Neural progenitor cell (in vitro differentiated cells): Measurements from ENCODE around the gene STAG1. TPM values are rescaled to one million over a fixed set of nuclear protein-coding genes. Genes with fewer than 3 reads are reported as not detected.

ENCODE experiments used
- DNase-seq: peaks from one replicate; pipeline ENCODE4 v3.0.0-alpha.2; 2016; ENCODE audit warnings: low spot score
- H2AFZ ChIP-seq: fragments of 200-600 bp; sonication (generic); replicated peaks from 2 replicates; pipeline ENCODE4 v1.6.1; 2016; ENCODE audit warnings: antibody characterized with exemption
- H3F3A ChIP-seq: fragments of 200-600 bp; sonication (generic); 2 replicates; pipeline ENCODE4 v1.6.1; 2016; ENCODE audit warnings: antibody characterized with exemption, low read depth
- H3K27ac ChIP-seq: fragments of 200-600 bp; sonication (generic); 2 replicates; pipeline ENCODE4 v1.5.1; 2016; ENCODE audit warnings: mild to moderate bottlenecking
- H3K27me3 ChIP-seq: fragments of 200-600 bp; sonication (generic); 2 replicates; pipeline ENCODE4 v1.6.1; 2016; ENCODE audit warnings: mild to moderate bottlenecking, moderate library complexity
- H3K36me3 ChIP-seq: fragments of 200-600 bp; sonication (generic); 2 replicates; pipeline ENCODE4 v1.5.1; 2016
- H3K4me1 ChIP-seq: fragments of 200-600 bp; sonication (generic); 2 replicates; pipeline ENCODE4 v1.6.1; 2016; ENCODE audit warnings: mixed run types
- H3K4me2 ChIP-seq: fragments of 200-600 bp; sonication (generic); 2 replicates; pipeline ENCODE4 v1.6.1; 2016
- H3K4me3 ChIP-seq: fragments of 200-600 bp; sonication (generic); 2 replicates; pipeline ENCODE4 v1.5.1; 2016
- H3K79me2 ChIP-seq: fragments of 200-600 bp; sonication (generic); 2 replicates; pipeline ENCODE4 v1.6.1; 2016; ENCODE audit warnings: low read depth
- H3K9ac ChIP-seq: fragments of 200-600 bp; sonication (generic); 2 replicates; pipeline ENCODE4 v1.6.1; 2016
- H3K9me3 ChIP-seq: fragments of 200-600 bp; sonication (generic); 2 replicates; pipeline ENCODE4 v1.5.1; 2016; ENCODE audit warnings: low read depth
- H4K20me1 ChIP-seq: fragments of 200-600 bp; sonication (generic); 2 replicates; pipeline ENCODE4 v1.6.1; 2016; ENCODE audit warnings: low read depth
- H3K27ac Mint-ChIP-seq: 3 replicates; pipeline ENCODE4 v1.8.0; 2021; ENCODE audit warnings: mixed read lengths
- H3K27me3 Mint-ChIP-seq: 2 replicates; pipeline ENCODE4 v1.8.0; 2022; ENCODE audit warnings: low read depth, mild to moderate bottlenecking, inconsistent platforms, moderate library complexity, mixed read lengths; ENCODE audit not compliant: insufficient read depth
- H3K36me3 Mint-ChIP-seq: 3 replicates; pipeline ENCODE4 v1.8.0; 2021; ENCODE audit warnings: mixed read lengths
- H3K4me1 Mint-ChIP-seq: 3 replicates; pipeline ENCODE4 v1.8.0; 2021; ENCODE audit warnings: mixed read lengths
- H3K4me3 Mint-ChIP-seq: 3 replicates; pipeline ENCODE4 v1.8.0; 2021; ENCODE audit warnings: mild to moderate bottlenecking, moderate library complexity, mixed read lengths
- H3K9me3 Mint-ChIP-seq: 3 replicates; pipeline ENCODE4 v1.8.0; 2020; ENCODE audit warnings: mixed read lengths
- CTCF ChIP-seq: fragments of 200-600 bp; sonication (generic); IDR thresholded peaks from 2 replicates; pipeline ENCODE4 v1.5.1; 2017; ENCODE audit warnings: antibody characterized with exemption, mild to moderate bottlenecking
- EZH2 ChIP-seq: fragments of 200-600 bp; sonication (generic); IDR thresholded peaks from 2 replicates; pipeline ENCODE4 v1.6.1; 2017; ENCODE audit warnings: antibody characterized with exemption, mild to moderate bottlenecking, moderate library complexity
- EZH2phosphoT487 ChIP-seq: fragments of 200-600 bp; sonication (generic); IDR thresholded peaks from 2 replicates; pipeline ENCODE4 v1.6.1; 2017; ENCODE audit warnings: antibody characterized with exemption
- total RNA-seq: library from RNA; depleted of rRNA; stranded (reverse); fragments of >200 nt; gene quantifications from 2 replicates; pipeline ENCODE4 v1.2.3, GENCODE V29; 2015; ENCODE audit warnings: low replicate concordance

Gene STAG1
- total RNA-seq, 1 donor from 2014 or later: 38.3 TPM

GRCh38 chr3:136498919-136499447 lies 253.2 kb downstream of the STAG1 start:
- Mint-ChIP-seq H3K4me3 (no peak overlapping the region), H3K4me1 (no peaks in the 10 kb centered on the region), H3K9me3 (peaks cover 5% of the 10 kb centered on the region), H3K27me3 (no peaks in the 10 kb centered on the region), H3K36me3 (peaks cover 26% of the 10 kb centered on the region), H3K27ac (no peak overlapping the region)
- no peak for DNase-seq
- H3K4me2 ChIP-seq: no peak overlapping the region
- H3K27me3 ChIP-seq: no peaks in the 10 kb centered on the region
- H3K9ac ChIP-seq: no peak overlapping the region
- H4K20me1 ChIP-seq: no peaks in the 10 kb centered on the region
- no peaks in the 10 kb centered on the region for H3K79me2 ChIP-seq
- no peak overlapping the region for H3K27ac ChIP-seq
- H3K36me3 ChIP-seq: no peaks in the 10 kb centered on the region
- no peaks in the 10 kb centered on the region for H3K4me1 ChIP-seq
- no peaks in the 10 kb centered on the region for H3K9me3 ChIP-seq
- no peak overlapping the region for H2AFZ ChIP-seq
- no peak overlapping the region for H3K4me3 ChIP-seq
- no peaks in the 10 kb centered on the region for H3F3A ChIP-seq
- TF ChIP-seq EZH2phosphoT487 (no peak), CTCF (no peak), EZH2 (no peak)

- Histone ChIP-seq H2AFZ (no peak overlapping the region), H3K27ac (no peak overlapping the region), H3K4me3 (no peak overlapping the region), H3K4me1 (no peaks in the 10 kb centered on the region), H3K27me3 (no peaks in the 10 kb centered on the region), H3K36me3 (peaks cover 6% of the 10 kb centered on the region), H3K79me2 (no peaks in the 10 kb centered on the region), H3F3A (no peaks in the 10 kb centered on the region), H3K4me2 (no peak overlapping the region), H4K20me1 (no peaks in the 10 kb centered on the region), H3K9me3 (no peaks in the 10 kb centered on the region), H3K9ac (no peak overlapping the region)
- Mint-ChIP-seq H3K36me3 (peaks cover 40% of the 10 kb centered on the region), H3K4me3 (no peak overlapping the region), H3K4me1 (no peaks in the 10 kb centered on the region), H3K9me3 (peaks cover 15% of the 10 kb centered on the region), H3K27me3 (no peaks in the 10 kb centered on the region), H3K27ac (no peak overlapping the region)
- no peak for TF ChIP-seq CTCF
- no peak for DNase-seq
Measured at GRCh38 chr3:136495213-136495612, 257.0 kb downstream of the STAG1 start.

- Mint-ChIP-seq H3K36me3 (peaks cover 45% of the 10 kb centered on the region), H3K27ac (no peak overlapping the region), H3K4me3 (no peak overlapping the region), H3K9me3 (peaks cover 14% of the 10 kb centered on the region), H3K27me3 (no peaks in the 10 kb centered on the region), H3K4me1 (no peaks in the 10 kb centered on the region)
- Histone ChIP-seq H3F3A (no peaks in the 10 kb centered on the region), H3K4me2 (no peak overlapping the region), H3K4me1 (no peaks in the 10 kb centered on the region), H3K9ac (no peak overlapping the region), H3K36me3 (peaks cover 6% of the 10 kb centered on the region), H3K9me3 (no peaks in the 10 kb centered on the region), H4K20me1 (no peaks in the 10 kb centered on the region), H3K4me3 (no peak overlapping the region), H2AFZ (no peak overlapping the region), H3K79me2 (no peaks in the 10 kb centered on the region), H3K27ac (no peak overlapping the region), H3K27me3 (no peaks in the 10 kb centered on the region)
- no peak for TF ChIP-seq CTCF
- TF ChIP-seq EZH2: no peak
- TF ChIP-seq EZH2phosphoT487: no peak
- no peak for DNase-seq
Measured at GRCh38 chr3:136490646-136491405, 261.4 kb downstream of the STAG1 start.
